GM12878 (cell line): ENCODE results near the gene DUSP10. TPM values are rescaled to one million over a fixed set of nuclear protein-coding genes. Genes with fewer than 3 reads are reported as not detected.

Experiments
- ATF7 ChIP-seq: fragments of 450-650 bp; IDR thresholded peaks from 2 replicates; pipeline ENCODE4 v1.6.1; 2016; ENCODE audit warnings: low read depth, mild to moderate bottlenecking
- BCL11A ChIP-seq: IDR thresholded peaks from 2 replicates; pipeline ENCODE4 v1.6.1; 2011; ENCODE audit warnings: low read depth, low read length
- EZH2 ChIP-seq: IDR thresholded peaks from 2 replicates; pipeline ENCODE4 v1.6.1; 2012; ENCODE audit warnings: low read depth, mild to moderate bottlenecking, control low read depth, inconsistent platforms, low read length, borderline replicate concordance; ENCODE audit not compliant: control insufficient read depth
- FOS ChIP-seq: IDR thresholded peaks from 3 replicates; pipeline ENCODE4 v1.6.1; 2011; ENCODE audit warnings: borderline replicate concordance; ENCODE audit not compliant: insufficient read length; ENCODE audit errors: extremely low read depth
- HCFC1 ChIP-seq: fragments of 150-350 bp; IDR thresholded peaks from 2 replicates; pipeline ENCODE4 v1.6.1; 2014; ENCODE audit warnings: low read length
- HDGF ChIP-seq: fragments of 450-650 bp; IDR thresholded peaks from 2 replicates; pipeline ENCODE4 v1.6.1; 2016; ENCODE audit warnings: antibody characterized with exemption
- IRF4 ChIP-seq: IDR thresholded peaks from 2 replicates; pipeline ENCODE4 v1.6.1; 2011; ENCODE audit warnings: low read depth, low read length
- KDM1A ChIP-seq: fragments of 200-600 bp; sonication (generic); IDR thresholded peaks from 2 replicates; pipeline ENCODE4 v1.6.1; 2016; ENCODE audit warnings: borderline replicate concordance
- MEF2A ChIP-seq: IDR thresholded peaks from 2 replicates; pipeline ENCODE4 v1.6.1; 2011; ENCODE audit warnings: low read depth, mild to moderate bottlenecking, low read length, moderate library complexity; ENCODE audit not compliant: insufficient read depth
- MEF2B ChIP-seq: fragments of 450-650 bp; IDR thresholded peaks from 2 replicates; pipeline ENCODE4 v1.6.1; 2018; ENCODE audit warnings: mild to moderate bottlenecking, moderate library complexity; ENCODE audit not compliant: partially characterized antibody, poor library complexity, severe bottlenecking
- MTA2 ChIP-seq: fragments of 450-650 bp; IDR thresholded peaks from 2 replicates; pipeline ENCODE4 v1.6.1; 2016; ENCODE audit warnings: low read depth, mild to moderate bottlenecking, moderate library complexity
- NFIC ChIP-seq: IDR thresholded peaks from 2 replicates; pipeline ENCODE4 v1.6.1; 2012; ENCODE audit warnings: low read depth, mild to moderate bottlenecking, inconsistent platforms, low read length, moderate library complexity
- NFXL1 ChIP-seq: fragments of 450-650 bp; IDR thresholded peaks from 2 replicates; pipeline ENCODE4 v1.6.1; 2017; ENCODE audit warnings: antibody characterized with exemption, mild to moderate bottlenecking, borderline replicate concordance
- POU2F2 ChIP-seq: IDR thresholded peaks from 3 replicates; pipeline ENCODE4 v1.6.1; 2011; ENCODE audit warnings: low read depth, mild to moderate bottlenecking, low read length, borderline replicate concordance
- SIX5 ChIP-seq: IDR thresholded peaks from 2 replicates; pipeline ENCODE4 v1.6.1; 2011; ENCODE audit warnings: mild to moderate bottlenecking, low read depth, low read length, moderate library complexity; ENCODE audit not compliant: severe bottlenecking
- SMAD1 ChIP-seq: fragments of 450-650 bp; IDR thresholded peaks from 2 replicates; pipeline ENCODE4 v1.6.1; 2018; ENCODE audit warnings: mild to moderate bottlenecking, low read depth; ENCODE audit not compliant: partially characterized antibody
- SMAD5 ChIP-seq: IDR thresholded peaks from 2 replicates; pipeline ENCODE4 v1.6.1; 2016; ENCODE audit warnings: antibody characterized with exemption, low read depth
- USF1 ChIP-seq: IDR thresholded peaks from 2 replicates; pipeline ENCODE4 v1.6.1; 2011; ENCODE audit warnings: borderline replicate concordance, low read depth, mild to moderate bottlenecking, moderate library complexity, mixed read lengths, low read length; ENCODE audit not compliant: insufficient read depth; ENCODE audit errors: extremely low read length
- ZBTB11 ChIP-seq: fragments of 450-650 bp; formaldehyde crosslinking; IDR thresholded peaks from 2 replicates; pipeline ENCODE4 v1.5.0; 2022; ENCODE audit warnings: mild to moderate bottlenecking, missing genetic modification characterization
- ZBTB4 ChIP-seq: fragments of 450-650 bp; formaldehyde crosslinking; IDR thresholded peaks from 2 replicates; pipeline ENCODE4 v1.4.0; 2022; ENCODE audit warnings: mild to moderate bottlenecking, moderate library complexity
- polyA plus RNA-seq, 11 experiments: library from polyadenylated mRNA; depleted of rRNA in 4 of 11; unstranded in 6 of 11; stranded (reverse) in 5 of 11; fragments of >200 nt; fragmentation: Nextera tagmentation in 4 of 11; fragmentation: Illumina TruSeq in 1 of 11; extraction: Ambion mirVana in 4 of 11; extraction: Trizol in 1 of 11; gene quantifications; 1 replicate in 1 of 11; 2 replicates in 10 of 11; pipeline versions ENCODE4 v1.2.1 to v1.2.3, GENCODE V29; 2011 to 2016; ENCODE audit warnings: inconsistent platforms in 2 of 11, missing spikeins in 2 of 11, low read depth in 1 of 11
- total RNA-seq, 4 experiments: library from RNA; depleted of rRNA in 3 of 4; stranded (reverse); fragments of >200 nt in 3 of 4; fragmentation: Illumina TruSeq in 1 of 4; extraction: Trizol in 1 of 4; gene quantifications; 2 replicates each; pipeline versions ENCODE4 v1.2.1 to v1.2.3, GENCODE V29; 2013 to 2021

Gene DUSP10
- total and polyA plus RNA-seq, 10 of the 15 experiments (the other 5 are each of a cell fraction or from before 2014, with no cell fraction given): 20.3 to 38.4 (median 27.8) TPM

GRCh38 chr1:221776495-221777301 lies 34.8 kb upstream of the DUSP10 start (continued):
- no peak for TF ChIP-seq ZBTB11 (CRISPR knock-in tag)
- TF ChIP-seq MEF2A: peak; percentile 84; the same call in 1 of the 2 replicates
- 0 out of 2 replicates have a peak, but pooled peaks have one; percentile 60 for TF ChIP-seq HDGF
- peak; percentile 77 for TF ChIP-seq ATF7
- no peak for TF ChIP-seq USF1
- TF ChIP-seq BCL11A: peak; percentile 84
- peak; percentile 94 for TF ChIP-seq POU2F2
- TF ChIP-seq NFXL1: no peak
- peak; percentile 89 for TF ChIP-seq IRF4
- no peak for TF ChIP-seq HCFC1
- TF ChIP-seq SMAD1: peak; percentile 80
- TF ChIP-seq KDM1A: no peak
- TF ChIP-seq NFIC: peak; percentile 73
- no peak for TF ChIP-seq EZH2
- peak; percentile 86 for TF ChIP-seq MTA2
- TF ChIP-seq MEF2B: no peak
- no peak for TF ChIP-seq SIX5
- TF ChIP-seq FOS: no peak
- TF ChIP-seq ZBTB4 (CRISPR knock-in tag): no peak
- no peak for TF ChIP-seq SMAD5
